B cell (primary cell): ENCODE measurements around the gene TSPAN18. TPM values are rescaled to one million over a fixed set of nuclear protein-coding genes. Genes with fewer than 3 reads are reported as not detected.

ENCODE experiments used
- ATAC-seq: fragments of 200-7000 bp; cut with Tn5 transposase; one replicate; pipeline ENCODE4 v1.10.0; 2021; ENCODE audit warnings: low read depth, mild to moderate bottlenecking, moderate number of reproducible peaks, moderate library complexity
- CTCF ChIA-PET: fragments of 350-600 bp; sonication (Branson Sonifier 250); formaldehyde crosslinking; loops from one replicate; lab custom pipeline; 2021; ENCODE audit warnings: antibody characterized with exemption, inconsistent platforms; lab: Charles Lee
- POLR2A ChIA-PET: fragments of 350-600 bp; sonication (Branson Sonifier 250); formaldehyde crosslinking; loops from one replicate; lab custom pipeline; 2021; ENCODE audit warnings: antibody characterized with exemption; lab: Charles Lee
- DNase-seq: peaks from one replicate; pipeline ENCODE4 v3.0.0; 2013
- H2AFZ ChIP-seq: 2 replicates; pipeline ENCODE4 v1.6.1; 2012; ENCODE audit warnings: mild to moderate bottlenecking, low read depth, low read length; ENCODE audit not compliant: insufficient read depth, poor library complexity, severe bottlenecking
- H3K27ac ChIP-seq, 2 donors: 1 replicate in 1 of 2; 2 replicates in 1 of 2; pipeline ENCODE4 v1.5.1; 2012 to 2013; ENCODE audit warnings: low read length in 2 of 2, mild to moderate bottlenecking in 2 of 2, moderate library complexity in 1 of 2
- H3K27me3 ChIP-seq, 4 experiments: fragments of 200-600 bp in 1 of 4; sonication (generic) in 1 of 4; replicated peaks in 1 of 4; 1 replicate in 2 of 4; 2 replicates in 2 of 4; pipeline versions ENCODE4 v1.6.1 to v1.7.0; 2013 to 2016; ENCODE audit warnings: low read length in 3 of 4, mild to moderate bottlenecking in 2 of 4, mixed read lengths in 1 of 4, moderate library complexity in 1 of 4; ENCODE audit not compliant: insufficient read depth in 4 of 4, control insufficient read depth in 3 of 4; ENCODE audit errors: control extremely low read depth in 1 of 4
- H3K36me3 ChIP-seq, 2 experiments: replicated peaks in 1 of 2; 1 replicate in 1 of 2; 2 replicates in 1 of 2; pipeline versions ENCODE4 v1.6.1 to v1.7.1; 2013; ENCODE audit warnings: low read length in 1 of 2; ENCODE audit not compliant: insufficient read depth in 2 of 2, control insufficient read depth in 1 of 2; ENCODE audit errors: control extremely low read depth in 1 of 2, extremely low read depth in 1 of 2
- H3K4me1 ChIP-seq, 2 donors: fragments of 200-600 bp in 1 of 2; sonication (generic) in 1 of 2; 1 replicate in 1 of 2; 2 replicates in 1 of 2; pipeline versions ENCODE4 v1.5.1 to v1.6.1; 2013 to 2017; ENCODE audit warnings: low read length in 2 of 2; ENCODE audit not compliant: control insufficient read depth in 2 of 2, insufficient read depth in 2 of 2
- H3K4me2 ChIP-seq: replicated peaks from 2 replicates; pipeline ENCODE3; 2012; ENCODE audit warnings: mild to moderate bottlenecking, low read depth, low read length; ENCODE audit not compliant: poor library complexity, severe bottlenecking
- H3K4me3 ChIP-seq, 5 experiments: fragments of 200-600 bp in 1 of 5; sonication (generic) in 1 of 5; 1 replicate in 3 of 5; 2 replicates in 2 of 5; pipeline versions ENCODE4 v1.5.1 to v1.7.0; 2011 to 2016; ENCODE audit warnings: low read length in 4 of 5, mild to moderate bottlenecking in 4 of 5, low read depth in 2 of 5, control low read depth in 1 of 5, moderate library complexity in 1 of 5; ENCODE audit not compliant: insufficient read depth in 1 of 5; ENCODE audit errors: control extremely low read depth in 1 of 5, extremely low read depth in 1 of 5
- H3K79me2 ChIP-seq: fragments of 200-600 bp; sonication (generic); one replicate; pipeline ENCODE4 v1.6.0; 2016; ENCODE audit warnings: low read length; ENCODE audit not compliant: control insufficient read depth, insufficient read depth
- H3K9ac ChIP-seq: fragments of 200-600 bp; sonication (generic); 2 replicates; pipeline ENCODE4 v1.6.1; 2017; ENCODE audit warnings: mild to moderate bottlenecking, low read length, moderate library complexity
- H3K9me3 ChIP-seq, 3 donors: one replicate each; pipeline versions ENCODE4 v1.6.1 to v1.7.1; 2013; ENCODE audit warnings: low read length in 2 of 3; ENCODE audit not compliant: control insufficient read depth in 2 of 3, insufficient read depth in 1 of 3; ENCODE audit errors: control extremely low read depth in 1 of 3
- H4K20me1 ChIP-seq: 2 replicates; pipeline ENCODE4 v1.6.0; 2012; ENCODE audit warnings: mild to moderate bottlenecking, low read length; ENCODE audit not compliant: insufficient read depth, control insufficient read depth, poor library complexity, severe bottlenecking
- H3K27ac Mint-ChIP-seq: one replicate; pipeline ENCODE4 v1.8.0; 2021; ENCODE audit warnings: mixed read lengths
- H3K27me3 Mint-ChIP-seq: one replicate; pipeline ENCODE4 v1.8.0; 2021; ENCODE audit warnings: mixed read lengths
- H3K4me1 Mint-ChIP-seq: one replicate; pipeline ENCODE4 v1.8.0; 2021; ENCODE audit warnings: mixed read lengths
- H3K4me3 Mint-ChIP-seq: one replicate; pipeline ENCODE4 v1.8.0; 2021; ENCODE audit warnings: mixed read lengths
- H3K9me3 Mint-ChIP-seq: one replicate; pipeline ENCODE4 v1.8.0; 2022; ENCODE audit warnings: mixed read lengths; ENCODE audit not compliant: insufficient read depth
- EZH2 ChIP-seq: IDR thresholded peaks from 2 replicates; pipeline ENCODE4 v1.6.1; 2012; ENCODE audit warnings: borderline replicate concordance, low read depth, mild to moderate bottlenecking, moderate library complexity, low read length; ENCODE audit not compliant: insufficient read depth, poor library complexity, severe bottlenecking
- WGBS: methylation state at CpG from one replicate; pipeline ENCODE4 v1.1.5; 2013; ENCODE audit warnings: missing lambda C conversion rate; ENCODE audit not compliant: insufficient coverage; 5-methylcytosine and 5-hydroxymethylcytosine counted together
- intact Hi-C: fragments of 100-400 bp; cut with micrococcal nuclease; formaldehyde crosslinking; loops from one replicate; pipeline ENCODE4 v1.10.0; 2022
- polyA plus RNA-seq: library from polyadenylated mRNA; depleted of rRNA; stranded (reverse); fragments of >200 nt; gene quantifications from 2 replicates; pipeline ENCODE4 v1.2.3, GENCODE V29; 2012
- total RNA-seq, 2 donors: library from RNA; stranded (reverse); fragments of 120-200 nt in 1 of 2; gene quantifications; 1 replicate in 1 of 2; 2 replicates in 1 of 2; pipeline versions ENCODE4 v1.2.3 to v1.2.4, GENCODE V29; 2013 to 2022
- TF ChIP-seq, protein P1 (sequence below): fragments of 200-600 bp; IDR thresholded peaks from one replicate; pipeline ENCODE4 v1.8.0; 2022; ENCODE audit warnings: antibody characterized with exemption, mild to moderate bottlenecking

Gene TSPAN18
- total and polyA plus RNA-seq, 2 donors (not counting 1 experiment from before 2014, with no cell fraction given) = 0.75 to 2.0 TPM

- POLR2A ChIA-PET = no interaction called here
- H2AFZ ChIP-seq = no peak overlapping the region
- Mint-ChIP-seq H3K9me3 (no peaks in the 10 kb centered on the region), H3K4me1 (no peaks in the 10 kb centered on the region), H3K27ac (no peak overlapping the region), H3K4me3 (no peak overlapping the region), H3K27me3 (peaks cover 4% of the 10 kb centered on the region)
- ATAC-seq (no peak), DNase-seq (no peak)
- no peaks in the 10 kb centered on the region for H3K4me1 ChIP-seq
- H4K20me1 ChIP-seq = no peaks in the 10 kb centered on the region
- H3K4me3 ChIP-seq = no peak overlapping the region
- peaks cover 0 to 4% (median 0%) of the 10 kb centered on the region in 4 experiments for H3K27me3 ChIP-seq
- intact Hi-C loops = no loop called here
- 86% methylated on average over 3 of the region's 5 CpGs for WGBS
- no peak overlapping the region for H3K4me2 ChIP-seq
- peaks cover 0 to 10% (median 4%) of the 10 kb centered on the region in 3 donors for H3K9me3 ChIP-seq
- no peaks in the 10 kb centered on the region for H3K36me3 ChIP-seq
- CTCF ChIA-PET = interaction anchor here (1.2 kb wide), 1 partner anchor 13 kb away, joined by 5 read pairs; no protein-coding TSS in a partner anchor
- no peak overlapping the region for H3K9ac ChIP-seq
- H3K27ac ChIP-seq = no peak overlapping the region
- H3K79me2 ChIP-seq = no peaks in the 10 kb centered on the region
- TF ChIP-seq, protein P1, sequence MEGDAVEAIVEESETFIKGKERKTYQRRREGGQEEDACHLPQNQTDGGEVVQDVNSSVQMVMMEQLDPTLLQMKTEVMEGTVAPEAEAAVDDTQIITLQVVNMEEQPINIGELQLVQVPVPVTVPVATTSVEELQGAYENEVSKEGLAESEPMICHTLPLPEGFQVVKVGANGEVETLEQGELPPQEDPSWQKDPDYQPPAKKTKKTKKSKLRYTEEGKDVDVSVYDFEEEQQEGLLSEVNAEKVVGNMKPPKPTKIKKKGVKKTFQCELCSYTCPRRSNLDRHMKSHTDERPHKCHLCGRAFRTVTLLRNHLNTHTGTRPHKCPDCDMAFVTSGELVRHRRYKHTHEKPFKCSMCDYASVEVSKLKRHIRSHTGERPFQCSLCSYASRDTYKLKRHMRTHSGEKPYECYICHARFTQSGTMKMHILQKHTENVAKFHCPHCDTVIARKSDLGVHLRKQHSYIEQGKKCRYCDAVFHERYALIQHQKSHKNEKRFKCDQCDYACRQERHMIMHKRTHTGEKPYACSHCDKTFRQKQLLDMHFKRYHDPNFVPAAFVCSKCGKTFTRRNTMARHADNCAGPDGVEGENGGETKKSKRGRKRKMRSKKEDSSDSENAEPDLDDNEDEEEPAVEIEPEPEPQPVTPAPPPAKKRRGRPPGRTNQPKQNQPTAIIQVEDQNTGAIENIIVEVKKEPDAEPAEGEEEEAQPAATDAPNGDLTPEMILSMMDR = no peak
- TF ChIP-seq EZH2 = no peak
These were observed 36.5 kb downstream of the TSPAN18 start for GRCh38 chr11:44763121-44763820.

GRCh38 chr11:44764583-44764982 is 37.8 kb downstream of the TSPAN18 start:
- H3K9me3 Mint-ChIP-seq = no peaks in the 10 kb centered on the region
- H3K27ac Mint-ChIP-seq = no peak overlapping the region
- Histone ChIP-seq H3K9me3 (peaks cover 0 to 3% (median 0%) of the 10 kb centered on the region in 3 donors), H3K79me2 (no peaks in the 10 kb centered on the region), H3K9ac (no peak overlapping the region), H4K20me1 (no peaks in the 10 kb centered on the region), H3K36me3 (no peaks in the 10 kb centered on the region), H3K27ac (no peak overlapping the region), H3K4me2 (no peak overlapping the region), H2AFZ (no peak overlapping the region), H3K27me3 (peaks cover 0 to 4% (median 0%) of the 10 kb centered on the region in 4 experiments), H3K4me3 (no peak overlapping the region), H3K4me1 (no peaks in the 10 kb centered on the region)
- no peak overlapping the region for H3K4me3 Mint-ChIP-seq
- DNase-seq = no peak
- POLR2A ChIA-PET = no interaction called here
- no peak for ATAC-seq
- CTCF ChIA-PET = no interaction called here
- H3K4me1 Mint-ChIP-seq = no peaks in the 10 kb centered on the region
- H3K27me3 Mint-ChIP-seq = peaks cover under 1% of the 10 kb centered on the region
- no peak for TF ChIP-seq EZH2
- TF ChIP-seq, protein P1 = no peak
- intact Hi-C loops = no loop called here
- WGBS = 100% methylated on average over 2 of the region's 4 CpGs
